ENCODE measurements around the gene NPTXR.

DNA sequence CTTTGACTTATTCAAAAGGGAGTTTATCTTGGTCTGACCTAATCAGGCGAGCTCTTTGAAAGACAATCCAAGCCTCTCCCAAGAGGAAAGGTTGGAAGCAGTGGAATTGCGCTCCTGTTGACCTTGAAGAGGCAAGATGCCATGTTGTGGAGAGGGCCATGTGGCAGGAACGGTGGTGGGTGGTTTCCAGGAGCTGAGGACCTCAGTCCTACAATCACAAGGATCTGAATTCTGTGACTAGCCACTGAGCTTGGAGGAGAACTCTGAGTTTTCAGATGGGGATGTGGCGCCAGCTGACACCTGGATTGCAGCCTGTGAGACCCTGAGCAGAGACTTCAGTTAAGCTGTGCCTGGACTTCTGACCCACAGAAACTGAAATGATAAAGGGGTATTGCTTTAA is 34.2 kb upstream of the NPTXR start:
- TF ChIP-seq, protein P1, sequence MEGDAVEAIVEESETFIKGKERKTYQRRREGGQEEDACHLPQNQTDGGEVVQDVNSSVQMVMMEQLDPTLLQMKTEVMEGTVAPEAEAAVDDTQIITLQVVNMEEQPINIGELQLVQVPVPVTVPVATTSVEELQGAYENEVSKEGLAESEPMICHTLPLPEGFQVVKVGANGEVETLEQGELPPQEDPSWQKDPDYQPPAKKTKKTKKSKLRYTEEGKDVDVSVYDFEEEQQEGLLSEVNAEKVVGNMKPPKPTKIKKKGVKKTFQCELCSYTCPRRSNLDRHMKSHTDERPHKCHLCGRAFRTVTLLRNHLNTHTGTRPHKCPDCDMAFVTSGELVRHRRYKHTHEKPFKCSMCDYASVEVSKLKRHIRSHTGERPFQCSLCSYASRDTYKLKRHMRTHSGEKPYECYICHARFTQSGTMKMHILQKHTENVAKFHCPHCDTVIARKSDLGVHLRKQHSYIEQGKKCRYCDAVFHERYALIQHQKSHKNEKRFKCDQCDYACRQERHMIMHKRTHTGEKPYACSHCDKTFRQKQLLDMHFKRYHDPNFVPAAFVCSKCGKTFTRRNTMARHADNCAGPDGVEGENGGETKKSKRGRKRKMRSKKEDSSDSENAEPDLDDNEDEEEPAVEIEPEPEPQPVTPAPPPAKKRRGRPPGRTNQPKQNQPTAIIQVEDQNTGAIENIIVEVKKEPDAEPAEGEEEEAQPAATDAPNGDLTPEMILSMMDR (IDR thresholded peaks at IDR 0.05; ENCODE audit: low read length) = no peak
- TF ChIP-seq EZH2 (IDR thresholded peaks at IDR 0.05; ENCODE audit: borderline replicate concordance, low read length) = no peak
